Duodenal mucosa (tissue), 2 donors: Measurements from ENCODE around the gene ZBED2.

Experiments used
- H3K27ac ChIP-seq: one replicate; pipeline ENCODE4 v1.7.0; 2013; ENCODE audit warnings: low read depth, low read length
- H3K27me3 ChIP-seq, 2 donors: one replicate each; pipeline ENCODE4 v1.7.0; 2013; ENCODE audit warnings: low read length in 2 of 2, control low read depth in 1 of 2; ENCODE audit not compliant: insufficient read depth in 2 of 2, control insufficient read depth in 1 of 2
- H3K36me3 ChIP-seq, 2 donors: one replicate each; pipeline ENCODE4 v1.7.0; 2013; ENCODE audit warnings: low read length in 2 of 2, control low read depth in 1 of 2; ENCODE audit not compliant: insufficient read depth in 2 of 2, control insufficient read depth in 1 of 2
- H3K4me1 ChIP-seq, 2 donors: one replicate each; pipeline ENCODE4 v1.7.0; 2013; ENCODE audit warnings: low read length in 2 of 2, control low read depth in 1 of 2; ENCODE audit not compliant: insufficient read depth in 2 of 2, control insufficient read depth in 1 of 2
- H3K4me3 ChIP-seq, 2 donors: one replicate each; pipeline ENCODE4 v1.7.0; 2013; ENCODE audit warnings: low read length in 2 of 2, low read depth in 1 of 2
- H3K9ac ChIP-seq, 2 donors: one replicate each; pipeline ENCODE4 v1.7.0; 2013; ENCODE audit warnings: low read length in 2 of 2, low read depth in 1 of 2
- H3K9me3 ChIP-seq, 2 donors: one replicate each; pipeline ENCODE4 v1.7.0; 2013; ENCODE audit warnings: low read length in 2 of 2, control low read depth in 1 of 2; ENCODE audit not compliant: control insufficient read depth in 1 of 2

The ZBED2 gene

DNA sequence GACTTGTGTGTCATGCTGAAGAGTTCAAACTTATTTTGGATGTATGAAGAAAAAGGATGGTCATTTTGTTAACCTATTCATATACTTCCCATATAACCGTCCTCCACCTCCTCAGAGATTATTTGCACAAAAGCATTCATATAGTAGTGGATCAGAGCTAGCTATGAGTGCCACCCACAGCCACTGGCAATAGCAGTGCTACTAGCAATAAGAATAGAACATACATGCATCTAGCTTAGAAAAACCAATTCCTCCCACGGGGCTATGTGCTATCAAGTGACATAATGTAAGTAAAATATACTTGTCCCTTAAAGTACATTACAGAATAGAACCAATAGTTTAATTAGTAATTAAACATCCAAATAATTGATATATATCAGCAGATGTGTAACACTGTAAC lies 10.3 kb upstream of the ZBED2 start:
- H3K27me3 ChIP-seq, result no peaks in the 10 kb centered on the region
- H3K36me3 ChIP-seq, result no peaks in the 10 kb centered on the region
- no peak overlapping the region for H3K27ac ChIP-seq
- no peak overlapping the region for H3K4me3 ChIP-seq
- H3K9ac ChIP-seq, result no peak overlapping the region
- no peaks in the 10 kb centered on the region for H3K9me3 ChIP-seq
- no peaks in the 10 kb centered on the region for H3K4me1 ChIP-seq

DNA sequence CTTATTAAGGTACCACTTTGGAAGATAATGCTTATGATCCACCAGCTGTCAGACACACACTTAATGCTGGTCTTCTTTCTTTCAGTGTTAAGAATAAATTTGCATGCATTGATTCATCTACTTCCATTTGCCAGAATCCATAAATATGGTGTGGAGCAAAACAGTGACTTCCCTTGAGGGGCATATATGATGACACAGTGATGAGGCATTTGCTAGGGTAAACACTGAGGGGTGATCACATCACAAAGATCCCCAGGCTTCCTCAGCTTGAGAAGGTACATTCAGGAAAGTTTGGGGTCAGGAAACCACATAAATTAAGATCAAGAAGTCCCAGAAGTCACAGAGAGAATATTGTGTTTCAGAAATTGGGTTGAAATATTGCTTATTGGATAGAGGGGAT lies 9.9 kb upstream of the ZBED2 start:
- no peak overlapping the region for H3K9ac ChIP-seq
- no peaks in the 10 kb centered on the region for H3K4me1 ChIP-seq
- no peaks in the 10 kb centered on the region for H3K9me3 ChIP-seq
- no peaks in the 10 kb centered on the region for H3K36me3 ChIP-seq
- no peak overlapping the region for H3K27ac ChIP-seq
- no peak overlapping the region for H3K4me3 ChIP-seq
- H3K27me3 ChIP-seq, result no peaks in the 10 kb centered on the region

DNA sequence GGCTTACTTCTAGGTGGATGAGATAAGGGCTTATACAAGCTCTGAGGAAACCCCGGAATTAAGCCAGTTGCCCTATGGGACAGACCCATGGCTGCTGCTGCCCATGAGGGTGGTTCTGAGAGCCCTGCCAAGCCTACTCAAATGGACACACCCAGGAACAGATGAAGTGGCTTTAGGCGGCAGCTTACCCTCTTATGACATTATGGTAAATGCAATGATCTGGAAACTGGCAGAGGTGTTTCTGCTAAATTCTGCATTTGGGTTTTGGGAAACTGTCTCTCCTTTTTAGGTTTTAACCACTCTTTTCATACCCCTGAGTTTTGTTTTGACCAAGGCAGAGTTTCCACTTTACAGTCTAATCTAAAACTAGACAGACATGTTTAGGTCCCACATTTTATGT lies 9.0 kb upstream of the ZBED2 start:
- no peaks in the 10 kb centered on the region for H3K4me1 ChIP-seq

DNA sequence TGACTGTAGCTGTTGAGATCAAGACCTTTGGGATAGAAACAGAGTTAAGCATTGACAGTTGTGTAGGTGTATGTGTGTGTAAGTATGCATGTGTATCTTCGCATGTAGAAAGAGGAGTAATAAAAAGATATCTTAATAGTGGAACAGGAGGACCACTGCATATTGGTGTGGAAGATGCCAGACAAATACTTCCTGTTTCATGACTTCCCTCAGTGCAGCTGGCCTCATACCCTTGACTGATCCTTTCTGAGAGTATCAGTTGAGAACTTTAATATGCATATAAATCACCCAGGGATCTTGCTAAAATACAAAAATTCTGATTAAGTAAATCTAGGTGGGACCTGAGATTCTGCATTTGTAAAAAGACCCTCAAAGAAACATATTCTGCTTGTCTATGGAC lies 8.5 kb upstream of the ZBED2 start:
- H3K27me3 ChIP-seq, result no peaks in the 10 kb centered on the region
- no peak overlapping the region for H3K4me3 ChIP-seq
- H3K9me3 ChIP-seq, result no peaks in the 10 kb centered on the region
- H3K4me1 ChIP-seq, result no peaks in the 10 kb centered on the region
- no peak overlapping the region for H3K27ac ChIP-seq
- H3K36me3 ChIP-seq, result no peaks in the 10 kb centered on the region
- H3K9ac ChIP-seq, result no peak overlapping the region

More for the DNA sequence above, 9.0 kb upstream of the ZBED2 start:
- H3K9me3 ChIP-seq, result no peaks in the 10 kb centered on the region
- no peak overlapping the region for H3K4me3 ChIP-seq
- H3K9ac ChIP-seq, result no peak overlapping the region
- no peaks in the 10 kb centered on the region for H3K27me3 ChIP-seq
- no peak overlapping the region for H3K27ac ChIP-seq
- no peaks in the 10 kb centered on the region for H3K36me3 ChIP-seq

DNA sequence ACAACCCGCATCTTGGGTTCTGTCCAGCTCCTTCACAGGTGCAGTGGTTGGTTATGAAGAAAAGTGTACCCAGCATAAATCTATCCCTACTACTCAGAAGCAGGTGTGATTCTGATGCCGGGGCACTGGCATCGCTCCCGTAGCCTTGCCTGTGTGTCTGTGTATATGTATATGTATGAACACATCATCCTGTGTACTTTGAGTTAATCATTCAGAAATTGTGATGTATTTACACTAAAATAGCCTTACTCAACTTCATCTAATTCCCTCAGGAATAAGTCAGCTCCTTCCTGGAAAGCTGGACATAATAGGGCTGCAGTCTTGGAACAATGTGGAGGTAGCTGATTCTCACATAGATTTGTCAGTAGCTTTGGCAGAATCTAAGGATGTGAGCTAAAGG lies 6.7 kb upstream of the ZBED2 start:
- H3K9me3 ChIP-seq, result no peaks in the 10 kb centered on the region
- H3K4me3 ChIP-seq, result no peak overlapping the region
- H3K27me3 ChIP-seq, result no peaks in the 10 kb centered on the region
- no peaks in the 10 kb centered on the region for H3K4me1 ChIP-seq
- H3K27ac ChIP-seq, result no peak overlapping the region
- no peaks in the 10 kb centered on the region for H3K36me3 ChIP-seq
- H3K9ac ChIP-seq, result no peak overlapping the region

DNA sequence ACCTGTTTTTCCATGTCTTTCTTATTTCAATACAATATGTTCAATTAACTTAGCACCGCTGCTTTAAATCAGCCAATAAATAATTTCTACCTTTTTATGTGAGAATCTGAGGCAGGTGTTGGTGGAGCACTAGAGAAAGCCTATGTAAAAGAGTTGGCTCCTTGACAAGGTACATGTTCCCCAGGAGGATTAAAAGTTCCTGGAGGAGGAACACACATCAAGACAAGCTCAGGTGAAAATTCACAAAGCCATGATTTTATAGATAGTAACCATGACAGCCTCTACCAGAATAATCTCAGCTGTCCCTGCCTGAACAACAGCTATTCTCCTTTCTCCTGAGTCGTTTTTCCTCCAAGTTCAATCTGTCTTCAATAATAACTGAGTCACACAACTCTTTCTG lies 3.4 kb upstream of the ZBED2 start:
- Histone ChIP-seq H3K4me1 (no peaks in the 10 kb centered on the region), H3K4me3 (no peak overlapping the region), H3K27ac (no peak overlapping the region)

DNA sequence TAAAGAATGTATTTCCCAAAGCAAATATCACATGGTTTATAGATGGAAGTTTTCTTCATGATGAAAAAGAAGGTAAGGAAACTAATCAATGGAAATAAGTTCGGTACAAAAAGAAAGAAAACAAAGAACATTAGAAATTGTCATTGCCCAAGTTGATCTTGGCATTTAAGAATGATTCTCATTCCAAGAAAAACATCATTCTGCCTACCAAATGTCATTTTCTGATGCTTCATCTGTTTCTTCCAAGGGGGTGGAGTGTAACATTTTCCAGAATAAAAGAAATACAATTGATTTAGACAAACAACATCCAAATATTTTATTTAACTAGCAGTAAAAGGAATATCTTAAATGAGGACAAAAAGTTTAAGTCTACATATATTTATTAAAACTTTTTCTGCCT lies 3.0 kb upstream of the ZBED2 start:
- Histone ChIP-seq H3K27ac (no peak overlapping the region), H3K9ac (no peak overlapping the region), H3K4me3 (no peak overlapping the region), H3K27me3 (no peaks in the 10 kb centered on the region), H3K36me3 (no peaks in the 10 kb centered on the region), H3K4me1 (no peaks in the 10 kb centered on the region), H3K9me3 (no peaks in the 10 kb centered on the region)

More for the DNA sequence above, 3.4 kb upstream of the ZBED2 start:
- Histone ChIP-seq H3K27me3 (no peaks in the 10 kb centered on the region), H3K9ac (no peak overlapping the region), H3K9me3 (no peaks in the 10 kb centered on the region), H3K36me3 (no peaks in the 10 kb centered on the region)

DNA sequence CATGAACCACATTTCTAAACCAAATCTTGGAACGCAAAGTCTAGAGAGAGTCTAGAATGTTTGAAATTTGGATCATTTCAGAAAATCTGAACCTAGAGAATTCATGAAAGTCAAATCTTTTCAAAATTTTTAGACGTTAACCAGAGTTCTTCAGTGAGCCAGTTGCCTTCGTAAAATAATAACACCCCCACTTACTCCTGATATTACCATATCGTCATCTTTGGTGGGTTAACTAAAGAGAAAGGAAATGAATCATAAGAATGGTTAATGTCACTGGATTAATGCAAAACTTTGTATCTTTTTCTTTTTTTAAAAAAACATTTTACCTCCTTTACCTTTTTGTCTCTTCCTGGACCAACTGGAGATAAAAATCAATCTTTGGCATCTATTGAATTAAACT lies 1.2 kb upstream of the ZBED2 start:
- H3K9me3 ChIP-seq, result no peaks in the 10 kb centered on the region
- no peaks in the 10 kb centered on the region for H3K36me3 ChIP-seq
- H3K27ac ChIP-seq, result no peak overlapping the region
- no peaks in the 10 kb centered on the region for H3K27me3 ChIP-seq
- no peak overlapping the region for H3K9ac ChIP-seq
- no peak overlapping the region for H3K4me3 ChIP-seq
- H3K4me1 ChIP-seq, result no peaks in the 10 kb centered on the region

DNA sequence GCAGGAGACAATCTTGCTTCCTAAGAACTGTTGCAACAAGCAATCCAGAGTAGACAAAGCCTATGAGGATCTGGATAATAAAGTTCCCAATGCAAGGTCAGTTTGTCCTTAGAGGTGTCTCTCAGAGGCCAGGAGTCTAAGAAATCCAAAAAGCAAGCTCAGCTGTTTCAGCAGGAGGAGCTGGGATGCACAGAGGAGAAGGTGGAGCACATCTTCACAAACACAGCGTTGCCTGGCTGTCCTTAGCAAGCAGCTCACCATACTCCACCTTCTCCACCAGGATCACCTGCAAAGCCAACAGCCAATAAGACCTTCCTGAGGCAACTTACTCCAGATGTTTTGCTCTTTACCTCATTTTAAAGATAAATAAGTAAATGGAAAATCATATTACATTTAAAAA lies 365 bp downstream of the ZBED2 start:
- no peaks in the 10 kb centered on the region for H3K4me1 ChIP-seq
- no peaks in the 10 kb centered on the region for H3K36me3 ChIP-seq
- H3K9me3 ChIP-seq, result no peaks in the 10 kb centered on the region
- no peak overlapping the region for H3K4me3 ChIP-seq
- no peaks in the 10 kb centered on the region for H3K27me3 ChIP-seq
- H3K27ac ChIP-seq, result no peak overlapping the region
- H3K9ac ChIP-seq, result no peak overlapping the region

DNA sequence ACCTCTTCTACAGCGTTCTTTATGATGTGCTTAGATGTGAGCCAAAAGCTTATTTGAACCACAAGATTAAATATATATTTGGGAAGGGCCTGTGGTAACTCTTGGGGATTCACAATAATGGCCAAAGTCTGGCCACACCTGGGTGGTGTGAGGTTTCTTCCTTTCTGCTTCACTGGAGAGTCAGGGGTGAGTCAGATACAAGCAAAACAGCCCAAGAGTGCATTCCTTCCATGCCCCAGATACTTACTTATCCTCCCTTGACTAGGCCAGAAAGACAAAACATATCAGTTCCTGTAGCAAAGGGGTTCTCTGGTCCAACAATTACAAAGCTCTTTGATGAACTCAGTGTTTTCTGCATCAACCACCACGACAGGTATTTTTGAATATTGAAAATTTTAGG lies 941 bp downstream of the ZBED2 start:
- Histone ChIP-seq H3K9me3 (no peaks in the 10 kb centered on the region), H3K27me3 (no peaks in the 10 kb centered on the region), H3K4me3 (no peak overlapping the region), H3K36me3 (no peaks in the 10 kb centered on the region), H3K9ac (no peak overlapping the region), H3K4me1 (no peaks in the 10 kb centered on the region), H3K27ac (no peak overlapping the region)

DNA sequence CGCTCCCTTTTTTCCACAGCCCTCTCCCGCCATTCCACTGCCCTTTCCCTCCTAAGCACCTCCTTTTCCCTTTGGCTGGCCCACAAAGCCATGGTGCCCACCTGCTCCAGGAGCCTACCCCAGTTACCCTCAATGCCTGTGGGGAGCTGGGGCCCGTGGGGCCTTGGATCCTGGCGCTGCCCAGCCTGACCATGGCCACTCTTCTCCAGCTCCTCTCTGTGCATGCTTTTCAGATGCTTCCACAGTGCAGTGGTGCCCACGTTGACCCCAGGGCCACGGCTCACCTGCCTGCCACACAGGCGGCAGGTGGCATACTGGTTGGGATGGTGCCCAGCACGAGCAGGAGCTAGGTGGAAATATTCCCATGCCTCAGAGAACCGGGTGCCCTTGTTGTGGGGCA lies 1.5 kb downstream of the ZBED2 start:
- no peak overlapping the region for H3K27ac ChIP-seq
- H3K9me3 ChIP-seq, result no peaks in the 10 kb centered on the region
- no peaks in the 10 kb centered on the region for H3K4me1 ChIP-seq
- no peaks in the 10 kb centered on the region for H3K36me3 ChIP-seq
- no peaks in the 10 kb centered on the region for H3K27me3 ChIP-seq
- H3K4me3 ChIP-seq, result no peak overlapping the region
- H3K9ac ChIP-seq, result no peak overlapping the region
